ENCODE results near the gene MYO5B. TPM values are rescaled to one million over a fixed set of nuclear protein-coding genes. Genes with fewer than 3 reads are reported as not detected.

Gene MYO5B
- total and polyA plus RNA-seq, 9 of the 15 experiments (the other 6 are each of a cell fraction or from before 2014, with no cell fraction given), result 0.07 to 0.42 (median 0.28) TPM

DNA sequence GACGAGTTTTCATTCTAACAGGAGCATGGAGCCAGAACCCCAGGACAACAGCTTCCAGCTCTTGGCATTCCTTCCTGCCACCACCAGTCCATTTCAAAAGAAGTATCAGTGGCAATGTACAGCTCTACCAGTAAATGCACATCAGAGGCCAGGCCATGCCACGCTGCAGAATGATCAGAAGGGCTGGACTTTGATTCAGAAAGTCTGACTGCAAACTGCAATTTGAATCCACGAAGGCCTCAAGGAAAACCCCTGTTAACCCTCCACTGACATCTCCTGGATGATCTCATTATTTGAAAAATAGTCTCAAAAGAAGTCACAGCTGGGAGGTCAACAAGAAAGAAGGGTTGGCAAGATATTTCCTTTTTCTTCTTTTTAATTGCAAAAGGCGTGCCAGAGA, 119.2 kb downstream of the MYO5B start:
- FAIRE-seq, result no peak
- intact Hi-C loops (cut with micrococcal nuclease), result no loop called here
- in situ Hi-C loops (cut with MboI), result no loop called here

DNA sequence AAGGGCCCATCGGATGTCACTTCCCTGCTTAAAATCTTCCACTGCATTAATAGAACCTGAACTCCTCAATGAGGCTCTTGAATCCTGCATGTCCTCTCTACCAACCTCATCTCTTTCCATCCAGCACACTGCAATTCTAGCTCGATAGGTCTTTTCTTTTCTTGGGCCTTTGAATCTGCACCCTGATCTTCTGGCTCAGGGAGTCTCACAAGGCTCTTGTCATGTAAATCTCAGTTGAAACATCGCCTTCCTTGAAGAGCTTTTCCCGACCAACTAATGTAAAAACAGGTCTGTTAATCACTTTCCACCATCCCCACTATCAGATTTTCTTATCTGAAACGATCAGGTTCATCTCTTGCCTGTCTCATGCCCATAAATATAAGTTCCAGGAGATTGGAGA, 120.5 kb downstream of the MYO5B start:
- Histone ChIP-seq H3K36me3 (ENCODE audit: control insufficient read depth, insufficient read depth, low read length) (no peaks in the 10 kb centered on the region), H3K9ac (ENCODE audit: insufficient read depth in 1 of 2, low read depth in 2 of 2, low read length in 2 of 2) (no peak overlapping the region), H3K27ac (ENCODE audit: extremely low read depth, low read depth, low read length) (no peak overlapping the region), H3K4me2 (ENCODE audit: insufficient read depth, low read length) (no peak overlapping the region), H3K79me2 (ENCODE audit: control insufficient read depth, insufficient read depth, low read length) (no peaks in the 10 kb centered on the region), H3K4me3 (no peak overlapping the region), H3K9me3 (replicated peaks; ENCODE audit: control insufficient read depth, insufficient read depth, low read depth, low read length) (no peaks in the 10 kb centered on the region), H4K20me1 (replicated peaks; ENCODE audit: control insufficient read depth, insufficient read depth, low read length) (no peaks in the 10 kb centered on the region), H3K9me1 (ENCODE audit: control insufficient read depth, insufficient read depth, low read length) (no peaks in the 10 kb centered on the region), H3K4me1 (replicated peaks in 1 of 2; ENCODE audit: control insufficient read depth in 2 of 2, insufficient read depth in 2 of 2, low read length in 2 of 2) (no peaks in the 10 kb centered on the region), H2AFZ (ENCODE audit: low read depth, low read length) (no peak overlapping the region), H3K27me3 (ENCODE audit: control insufficient read depth in 2 of 2, insufficient read depth in 2 of 2, low read length in 2 of 2) (peaks cover 0 to 14% of the 10 kb centered on the region in 2 experiments; a peak in 3 of 5 replicates)
- in situ Hi-C loops (cut with MboI), result no loop called here
- 0% methylated on average over 5 of the region's 5 CpGs for WGBS (ENCODE audit: insufficient coverage, low coverage, missing lambda C conversion rate)
- intact Hi-C loops (cut with micrococcal nuclease), result no loop called here
- BruUV-seq (replicated peaks), result no TSS peak
- ChIA-PET CTCF (ENCODE audit: low intra/inter-chr PET ratio) (no interaction called here), POLR2A (no interaction called here)
- no peak for FAIRE-seq
- TF ChIP-seq, protein P1, sequence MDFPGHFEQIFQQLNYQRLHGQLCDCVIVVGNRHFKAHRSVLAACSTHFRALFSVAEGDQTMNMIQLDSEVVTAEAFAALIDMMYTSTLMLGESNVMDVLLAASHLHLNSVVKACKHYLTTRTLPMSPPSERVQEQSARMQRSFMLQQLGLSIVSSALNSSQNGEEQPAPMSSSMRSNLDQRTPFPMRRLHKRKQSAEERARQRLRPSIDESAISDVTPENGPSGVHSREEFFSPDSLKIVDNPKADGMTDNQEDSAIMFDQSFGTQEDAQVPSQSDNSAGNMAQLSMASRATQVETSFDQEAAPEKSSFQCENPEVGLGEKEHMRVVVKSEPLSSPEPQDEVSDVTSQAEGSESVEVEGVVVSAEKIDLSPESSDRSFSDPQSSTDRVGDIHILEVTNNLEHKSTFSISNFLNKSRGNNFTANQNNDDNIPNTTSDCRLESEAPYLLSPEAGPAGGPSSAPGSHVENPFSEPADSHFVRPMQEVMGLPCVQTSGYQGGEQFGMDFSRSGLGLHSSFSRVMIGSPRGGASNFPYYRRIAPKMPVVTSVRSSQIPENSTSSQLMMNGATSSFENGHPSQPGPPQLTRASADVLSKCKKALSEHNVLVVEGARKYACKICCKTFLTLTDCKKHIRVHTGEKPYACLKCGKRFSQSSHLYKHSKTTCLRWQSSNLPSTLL (IDR thresholded peaks at IDR 0.05), result no peak
- TF ChIP-seq HNRNPLL (IDR thresholded peaks at IDR 0.05; ENCODE audit: low read depth, low read length, poor library complexity, severe bottlenecking), result no peak
- TF ChIP-seq POLR2A (conservative IDR thresholded peaks at IDR 0.05), result no peak
- TF ChIP-seq TRIM28 (IDR thresholded peaks at IDR 0.05), result no peak
- TF ChIP-seq CHCHD3 (CRISPR knock-in tag; IDR thresholded peaks at IDR 0.05), result no peak
- no peak for TF ChIP-seq DDX20 (tag; IDR thresholded peaks at IDR 0.05; ENCODE audit: low read depth)
- TF ChIP-seq FOXK1 (CRISPR knock-in tag; IDR thresholded peaks at IDR 0.05; ENCODE audit: borderline replicate concordance), result no peak
- no peak for ATAC-seq
- no peak for DNase-seq (ENCODE audit: extremely low read depth in 1 of 4, low spot score in 3 of 4)

More for the DNA sequence above, 119.2 kb downstream of the MYO5B start:
- TF ChIP-seq TBP (optimal IDR thresholded peaks at IDR 0.05; ENCODE audit: low read depth, low read length), result no peak
- Histone ChIP-seq H3K4me2 (ENCODE audit: insufficient read depth, low read length) (no peak overlapping the region), H3K27me3 (ENCODE audit: control insufficient read depth in 2 of 2, insufficient read depth in 2 of 2, low read length in 2 of 2) (peaks cover 0 to 14% of the 10 kb centered on the region in 2 experiments; a peak in 3 of 5 replicates), H3K9ac (ENCODE audit: insufficient read depth in 1 of 2, low read depth in 2 of 2, low read length in 2 of 2) (no peak overlapping the region), H3K27ac (ENCODE audit: extremely low read depth, low read depth, low read length) (no peak overlapping the region), H4K20me1 (replicated peaks; ENCODE audit: control insufficient read depth, insufficient read depth, low read length) (no peaks in the 10 kb centered on the region), H2AFZ (ENCODE audit: low read depth, low read length) (no peak overlapping the region), H3K4me1 (replicated peaks in 1 of 2; ENCODE audit: control insufficient read depth in 2 of 2, insufficient read depth in 2 of 2, low read length in 2 of 2) (no peaks in the 10 kb centered on the region), H3K9me1 (ENCODE audit: control insufficient read depth, insufficient read depth, low read length) (no peaks in the 10 kb centered on the region), H3K4me3 (no peak overlapping the region), H3K79me2 (ENCODE audit: control insufficient read depth, insufficient read depth, low read length) (no peaks in the 10 kb centered on the region), H3K36me3 (ENCODE audit: control insufficient read depth, insufficient read depth, low read length) (no peaks in the 10 kb centered on the region), H3K9me3 (replicated peaks; ENCODE audit: control insufficient read depth, insufficient read depth, low read depth, low read length) (no peaks in the 10 kb centered on the region)
- ChIA-PET CTCF (ENCODE audit: low intra/inter-chr PET ratio) (no interaction called here), POLR2A (no interaction called here)
- no peak for DNase-seq (ENCODE audit: extremely low read depth in 1 of 4, low spot score in 3 of 4)
- BruUV-seq (replicated peaks), result no TSS peak
- WGBS (ENCODE audit: insufficient coverage, low coverage, missing lambda C conversion rate), result 5% methylated on average over 3 of the region's 4 CpGs
- ATAC-seq, result no peak
